K562 (cell line): Measurements from ENCODE around the gene SLC26A2. TPM values are rescaled to one million over a fixed set of nuclear protein-coding genes. Genes with fewer than 3 reads are reported as not detected.

Source experiments
- ATAC-seq: fragments of 200-7000 bp; cut with Tn5 transposase; 3 replicates; pipeline ENCODE4 v1.9.1; 2020; ENCODE audit warnings: moderate library complexity
- BruUV-seq: library from RNA; stranded (reverse); fragments of 400-500 nt; replicated peaks from 2 replicates; lab custom pipeline; 2021; lab: Mats Ljungman, UMichigan
- CTCF ChIA-PET: fragments of 300-600 bp; formaldehyde crosslinking; extraction: SDS; loops from one replicate; lab custom pipeline; 2021; ENCODE audit warnings: low intra/inter-chr PET ratio; lab: Yijun Ruan, JAX
- POLR2A ChIA-PET: fragments of 300-600, 350-650 bp; sonication (Branson Sonifier 250); formaldehyde crosslinking; extraction: SDS; loops from one replicate; lab custom pipeline; 2021; ENCODE audit warnings: antibody characterized with exemption, inconsistent platforms; lab: Yijun Ruan, JAX
- DNase-seq, 4 experiments: peaks; one replicate each; pipeline versions ENCODE4 v3.0.0 to v3.0.0-alpha.2; 2011 to 2018; ENCODE audit warnings: low spot score in 3 of 4, mixed read lengths in 3 of 4; ENCODE audit errors: extremely low read depth in 1 of 4
- FAIRE-seq: peaks from 2 replicates; lab custom pipeline; 2011; peaks lifted over from hg19 to GRCh38; lab: Jason Lieb, UNC
- H2AFZ ChIP-seq: 2 replicates; pipeline ENCODE4 v1.6.0; 2011; ENCODE audit warnings: low read depth, low read length, control low read depth, inconsistent platforms
- H3K27ac ChIP-seq: fragments of 200-600 bp; 3 replicates; pipeline ENCODE4 v1.8.0; 2011; ENCODE audit warnings: low read depth, mild to moderate bottlenecking, control low read depth, inconsistent platforms, low read length, moderate library complexity, mixed read lengths; ENCODE audit errors: extremely low read depth
- H3K27me3 ChIP-seq, 2 experiments: fragments of 300-600 bp in 1 of 2; 2 replicates in 1 of 2; 3 replicates in 1 of 2; pipeline versions ENCODE4 v1.6.0 to v1.8.0; 2011; ENCODE audit warnings: inconsistent platforms in 2 of 2, low read length in 2 of 2, mild to moderate bottlenecking in 1 of 2, mixed read lengths in 1 of 2, moderate library complexity in 1 of 2; ENCODE audit not compliant: control insufficient read depth in 2 of 2, insufficient read depth in 2 of 2
- H3K36me3 ChIP-seq: fragments of 300-600 bp; 3 replicates; pipeline ENCODE4 v1.8.0; 2011; ENCODE audit warnings: mild to moderate bottlenecking, low read length, inconsistent platforms; ENCODE audit not compliant: control insufficient read depth, insufficient read depth
- H3K4me1 ChIP-seq, 2 experiments: fragments of 200-600 bp in 1 of 2; replicated peaks in 1 of 2; 2 replicates in 1 of 2; 3 replicates in 1 of 2; pipeline versions ENCODE4 v1.5.1 to v1.8.0; 2011; ENCODE audit warnings: inconsistent platforms in 2 of 2, low read length in 2 of 2, mild to moderate bottlenecking in 1 of 2, mixed read lengths in 1 of 2, moderate library complexity in 1 of 2; ENCODE audit not compliant: control insufficient read depth in 2 of 2, insufficient read depth in 2 of 2
- H3K4me2 ChIP-seq: 2 replicates; pipeline ENCODE4 v1.6.1; 2011; ENCODE audit warnings: low read length, control low read depth, inconsistent platforms, mixed read lengths; ENCODE audit not compliant: insufficient read depth
- H3K4me3 ChIP-seq: fragments of 200-600 bp; sonication (generic), shearing (Covaris generic); 2 replicates; pipeline ENCODE4 v1.5.1; 2016; ENCODE audit warnings: control low read depth, inconsistent platforms
- H3K79me2 ChIP-seq: fragments of 200-600 bp; 3 replicates; pipeline ENCODE4 v1.8.0; 2011; ENCODE audit warnings: low read length, inconsistent platforms; ENCODE audit not compliant: control insufficient read depth, insufficient read depth
- H3K9ac ChIP-seq, 2 experiments: 2 replicates each; pipeline versions ENCODE4 v1.6.0 to v1.6.1; 2011; ENCODE audit warnings: low read depth in 2 of 2, low read length in 2 of 2, control low read depth in 1 of 2, inconsistent platforms in 1 of 2, mild to moderate bottlenecking in 1 of 2, mixed read lengths in 1 of 2; ENCODE audit not compliant: insufficient read depth in 1 of 2
- H3K9me1 ChIP-seq: one replicate; pipeline ENCODE4 v1.6.0; 2011; ENCODE audit warnings: inconsistent platforms, mild to moderate bottlenecking, low read length, moderate library complexity; ENCODE audit not compliant: control insufficient read depth, insufficient read depth
- H3K9me3 ChIP-seq: replicated peaks from 2 replicates; pipeline ENCODE4 v1.5.1; 2011; ENCODE audit warnings: low read depth, low read length, inconsistent platforms; ENCODE audit not compliant: control insufficient read depth, insufficient read depth
- H4K20me1 ChIP-seq: replicated peaks from 2 replicates; pipeline ENCODE4 v1.6.1; 2011; ENCODE audit warnings: low read length, inconsistent platforms, mixed read lengths; ENCODE audit not compliant: control insufficient read depth, insufficient read depth
- BRF1 ChIP-seq: IDR thresholded peaks from 3 replicates; pipeline ENCODE4 v1.6.1; 2011; ENCODE audit warnings: borderline replicate concordance, mild to moderate bottlenecking; ENCODE audit not compliant: insufficient read length; ENCODE audit errors: extremely low read depth
- GTF2F1 ChIP-seq: IDR thresholded peaks from 2 replicates; pipeline ENCODE4 v1.6.1; 2011; ENCODE audit warnings: low read depth, low read length, improper control_type of control experiment
- NFIX ChIP-seq: fragments of 250-450 bp; sonication (Bioruptor Pico); IDR thresholded peaks from 2 replicates; pipeline ENCODE4 v1.4.0; 2020; ENCODE audit warnings: low read depth, mild to moderate bottlenecking, moderate library complexity
- RCOR1 ChIP-seq, 2 experiments: IDR thresholded peaks; 2 replicates each; pipeline ENCODE4 v1.6.1; 2012; ENCODE audit warnings: low read depth in 2 of 2, low read length in 2 of 2, borderline replicate concordance in 1 of 2, improper control_type of control experiment in 1 of 2
- U2AF1 ChIP-seq: fragments of 200-400 bp; formaldehyde crosslinking; optimal IDR thresholded peaks from 2 replicates; pipeline ENCODE3; 2017; ENCODE audit warnings: mild to moderate bottlenecking, low read depth, low read length, moderate library complexity
- ZBTB33 ChIP-seq: sonication (generic); formaldehyde crosslinking; IDR thresholded peaks from 2 replicates; pipeline ENCODE4 v1.8.1; 2023; ENCODE audit warnings: mild to moderate bottlenecking, missing genetic modification reagents
- ZKSCAN3 ChIP-seq: fragments of 250-450 bp; sonication (Bioruptor Pico); IDR thresholded peaks from 2 replicates; pipeline ENCODE4 v1.4.0; 2020
- ZNF12 ChIP-seq: sonication (generic); formaldehyde crosslinking; IDR thresholded peaks from 2 replicates; pipeline ENCODE4 v1.4.0; 2020; ENCODE audit warnings: mild to moderate bottlenecking, missing genetic modification reagents
- ZNF512 ChIP-seq: IDR thresholded peaks from 2 replicates; pipeline ENCODE4 v1.6.1; 2016; ENCODE audit warnings: missing genetic modification characterization, missing compliant biosample characterization
- WGBS: fragments of 100-300 bp; shearing (Covaris generic); methylation state at CpG from one replicate; pipeline ENCODE4 v1.1.6; 2016; ENCODE audit warnings: low coverage, mixed read lengths; ENCODE audit not compliant: insufficient coverage; ENCODE audit errors: missing lambda C conversion rate; 5-methylcytosine and 5-hydroxymethylcytosine counted together
- in situ Hi-C: fragments of 300-500 bp; cut with MboI; formaldehyde crosslinking; loops from 4 replicates; pipeline ENCODE4 v1.15.0; 2018; ENCODE audit warnings: inconsistent platforms, mixed read lengths
- intact Hi-C: fragments of 100-400 bp; cut with micrococcal nuclease; formaldehyde crosslinking; loops from 2 replicates; pipeline ENCODE4 v1.14.2; 2022
- polyA plus RNA-seq, 8 experiments: library from polyadenylated mRNA; depleted of rRNA in 4 of 8; stranded (reverse) in 5 of 8; unstranded in 3 of 8; fragments of >200 nt; fragmentation: Nextera tagmentation in 2 of 8; fragmentation: Illumina TruSeq in 1 of 8; extraction: Ambion mirVana in 2 of 8; extraction: Trizol in 1 of 8; gene quantifications; 2 replicates each; pipeline versions ENCODE4 v1.2.1 to v1.2.3, GENCODE V29; 2011 to 2014; ENCODE audit warnings: inconsistent platforms in 1 of 8, missing spikeins in 1 of 8
- total RNA-seq, 7 experiments: library from RNA; depleted of rRNA in 6 of 7; stranded (reverse); fragments of >200 nt in 6 of 7; fragmentation: Illumina TruSeq in 2 of 7; extraction: Trizol in 2 of 7; gene quantifications; 2 replicates each; pipeline versions ENCODE4 v1.2.1 to v1.2.3, GENCODE V29; 2011 to 2021; ENCODE audit warnings: low replicate concordance in 1 of 7

The SLC26A2 gene
- total and polyA plus RNA-seq, 9 of the 15 experiments (the other 6 are each of a cell fraction or from before 2014, with no cell fraction given), result 1.1 to 6.3 (median 3.6) TPM

DNA sequence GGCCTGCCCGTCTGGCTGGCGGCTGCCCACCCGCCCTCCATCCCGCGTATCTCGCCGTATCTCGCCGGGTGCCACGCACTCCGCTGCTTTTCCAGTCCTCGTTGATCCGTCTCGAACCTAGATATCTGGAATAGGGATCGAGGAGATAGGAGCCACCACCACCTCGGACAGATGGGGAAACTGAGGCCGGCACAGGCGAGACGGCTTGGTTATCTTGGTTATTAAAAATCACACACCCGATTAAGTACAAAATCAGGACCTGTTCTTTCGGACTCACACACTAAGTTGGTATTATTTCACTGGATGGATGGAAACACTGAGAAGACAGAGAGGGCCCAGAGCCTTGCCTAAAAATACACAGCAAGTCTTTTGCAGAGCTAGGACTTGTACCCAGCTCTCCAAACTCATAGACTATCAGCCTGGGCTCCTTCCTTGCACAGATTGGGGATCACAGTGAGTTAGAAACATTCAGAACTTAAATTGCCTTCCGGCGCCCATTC lies 678 bp downstream of the SLC26A2 start (continued):
- TF ChIP-seq ZBTB33 (CRISPR knock-in tag) (0 out of 2 replicates have a peak, but pooled peaks have one; percentile 0), BRF1 (no peak), ZNF512 (no peak)

- ChIA-PET POLR2A (interaction anchor here (0.8 to 1.6 kb wide), 8 partner anchors 10 to 349 kb away, joined by 3 to 5 read pairs (median 3); partner anchors contain the start of genes HMGXB3 and TIGD6), CTCF (interaction anchor here (0.6 to 5.1 kb wide), 6 partner anchors 60 to 640 kb away, joined by 3 to 59 read pairs (median 4); no protein-coding TSS in a partner anchor)
- H4K20me1 ChIP-seq, result no peaks in the 10 kb centered on the region
- H3K79me2 ChIP-seq, result 0 out of 3 replicates have a peak, but pooled peaks cover 4% of the 10 kb centered on the region
- WGBS, result 15% methylated on average over 5 of the region's 6 CpGs
- no peak overlapping the region for H3K9ac ChIP-seq
- BruUV-seq, result no TSS peak
- peak; percentile 43 to 58 (median 50) for DNase-seq
- no peak overlapping the region for H3K27ac ChIP-seq
- peaks cover 14 to 21% of the 10 kb centered on the region in 2 experiments; a peak in 4 of 5 replicates for H3K4me1 ChIP-seq
- intact Hi-C loops, result loop anchor here (1.0 to 5.0 kb wide), 3 partner anchors 29 to 125 kb away; no protein-coding TSS in a partner anchor
- no peaks in the 10 kb centered on the region for H3K27me3 ChIP-seq
- no peaks in the 10 kb centered on the region for H3K9me3 ChIP-seq
- H3K4me2 ChIP-seq, result no peak overlapping the region
- in situ Hi-C loops, result loop anchor here (10.0 kb wide), 1 partner anchor 107 kb away; no protein-coding TSS in a partner anchor
- no peak overlapping the region for H3K4me3 ChIP-seq
- H3K36me3 ChIP-seq, result no peaks in the 10 kb centered on the region
- peak; percentile 69 for FAIRE-seq
- H2AFZ ChIP-seq, result no peak overlapping the region
- peak; percentile 22; the same call in 1 of the 3 replicates for ATAC-seq
- H3K9me1 ChIP-seq, result no peaks in the 10 kb centered on the region
- no peak for TF ChIP-seq U2AF1
- no peak for TF ChIP-seq ZNF12 (CRISPR knock-in tag)
- no peak for TF ChIP-seq NFIX (CRISPR knock-in tag)
- TF ChIP-seq ZKSCAN3 (CRISPR knock-in tag), result no peak
- TF ChIP-seq GTF2F1, result no peak
- TF ChIP-seq RCOR1 (IDR thresholded peaks at IDR 0.05; ENCODE audit: borderline replicate concordance in 1 of 2, low read depth in 2 of 2, low read length in 2 of 2), result 0 out of 4 replicates have a peak, but pooled peaks of 1 of the 2 experiments have one; percentile 14
Measured at GRCh38 chr5:149961957-149962409, 1.4 kb downstream of the SLC26A2 start.
